Epidermal melanocyte (primary cell): ENCODE data around the gene RCOR3.
"Not testable (repeated sequence)": the region's sequence is repeated elsewhere in the genome, so short reads cannot be mapped to it uniquely, and the experiment has no call there.

Experiments used
- DNase-seq: peaks from one replicate; pipeline ENCODE4 v3.0.0; 2011; ENCODE audit warnings: low spot score; ENCODE audit not compliant: insufficient read length

Gene RCOR3

DNA sequence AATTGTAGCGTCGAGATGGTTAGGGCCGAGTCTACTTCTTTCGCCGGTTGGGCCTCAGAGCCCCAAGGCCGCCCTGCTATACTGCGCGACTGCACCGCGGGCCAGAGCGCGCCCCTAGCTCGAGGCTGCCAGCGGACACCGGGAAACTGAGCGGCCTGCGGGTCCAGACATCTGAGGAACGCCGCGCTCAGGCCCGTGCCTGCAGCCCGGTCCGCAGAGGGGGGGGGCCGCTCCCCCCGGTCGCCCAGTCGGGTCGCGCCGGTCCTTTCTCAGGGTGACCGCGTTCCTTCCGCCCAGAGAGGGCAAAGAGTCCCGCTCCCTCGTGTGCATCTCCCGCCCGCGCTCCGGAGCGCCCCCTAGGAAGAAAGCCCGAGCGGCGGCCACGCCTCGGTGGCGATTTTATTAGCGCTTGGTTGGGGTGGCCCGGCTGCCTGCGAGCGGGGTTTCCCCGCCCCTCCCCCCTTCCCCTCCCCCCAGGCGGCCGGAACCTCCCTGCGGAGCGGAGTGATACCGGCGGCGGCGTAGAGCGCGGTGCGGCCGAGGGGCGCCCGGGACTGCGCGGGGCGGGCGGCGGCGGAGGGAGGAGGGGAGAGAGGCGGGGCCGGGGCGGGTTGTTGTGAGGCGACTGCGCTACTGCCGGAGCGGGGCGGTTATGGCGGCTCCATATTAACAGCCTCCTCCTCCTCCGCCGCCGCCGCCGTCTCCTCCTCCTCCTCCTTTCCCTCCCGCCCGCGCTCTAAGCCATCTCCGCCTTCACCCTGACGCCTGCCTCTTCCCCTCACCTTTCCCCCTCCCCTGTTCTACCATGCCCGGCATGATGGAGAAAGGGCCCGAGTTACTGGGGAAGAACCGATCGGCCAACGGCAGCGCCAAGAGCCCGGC, at the start of gene RCOR3:
Gene RCOR3, plus strand, starts transcription at position 611 of the 882 bp plus-strand sequence. Its CDS starts 195 bp downstream, at position 806.
- DNase-seq = peak; percentile 68

DNA sequence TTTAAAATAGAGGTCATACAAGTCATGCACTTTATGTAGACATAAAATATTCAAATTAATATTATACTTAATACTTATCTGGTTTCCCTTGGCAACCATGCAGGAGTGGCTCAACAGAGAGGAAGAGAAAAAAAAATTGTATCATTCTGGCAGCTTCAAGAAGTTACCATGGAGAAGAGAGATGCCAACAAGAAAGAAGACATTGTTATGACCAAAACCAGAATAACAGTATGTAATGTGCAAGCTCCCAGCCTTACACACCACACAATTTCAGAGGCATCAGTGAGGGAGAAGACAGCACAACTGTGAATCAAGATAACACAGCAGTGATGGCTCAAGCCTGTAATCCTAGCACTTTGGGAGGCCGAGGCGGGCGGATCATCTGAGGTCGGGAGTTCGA, 49.1 kb upstream of the RCOR3 start:
- DNase-seq = peak; percentile 62

DNA sequence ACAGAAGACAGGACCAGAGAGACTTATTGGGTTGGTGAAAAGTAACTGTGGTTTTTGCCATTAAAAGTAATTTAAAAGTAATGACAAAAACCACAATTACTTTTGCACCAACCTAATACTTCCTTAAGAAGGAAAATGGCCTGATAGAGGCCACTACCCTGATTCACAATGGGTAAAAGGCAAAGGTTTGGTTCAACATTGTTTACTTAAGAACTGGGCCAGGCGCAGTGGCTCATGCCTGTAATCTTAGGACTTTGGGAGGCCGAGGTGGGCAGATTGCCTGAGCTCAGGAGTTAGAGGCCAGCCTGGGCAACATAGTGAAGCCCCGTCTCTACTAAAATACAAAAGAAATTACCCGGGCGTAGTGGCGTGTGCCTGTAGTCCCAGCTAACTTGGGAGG, 48.2 kb upstream of the RCOR3 start:
- no peak for DNase-seq

DNA sequence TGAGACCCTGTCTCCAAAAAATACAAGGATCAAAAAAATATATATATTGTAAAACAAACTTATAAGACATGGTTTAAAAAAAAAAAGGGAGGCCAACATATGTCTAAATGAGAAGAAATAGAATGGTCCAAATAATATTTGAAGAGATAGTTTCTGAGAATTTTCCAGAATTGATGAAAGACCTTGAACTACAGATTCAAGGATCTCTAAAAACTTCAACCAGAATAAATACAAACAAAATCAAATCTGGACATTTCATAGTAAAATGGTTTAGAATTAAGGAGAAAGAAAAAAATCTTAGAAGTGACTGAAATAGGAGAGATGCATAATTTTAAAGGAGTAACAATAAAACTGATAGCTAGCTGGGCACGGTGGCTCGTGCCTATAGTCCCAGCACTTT, 45.5 kb upstream of the RCOR3 start:
- DNase-seq = no peak

DNA sequence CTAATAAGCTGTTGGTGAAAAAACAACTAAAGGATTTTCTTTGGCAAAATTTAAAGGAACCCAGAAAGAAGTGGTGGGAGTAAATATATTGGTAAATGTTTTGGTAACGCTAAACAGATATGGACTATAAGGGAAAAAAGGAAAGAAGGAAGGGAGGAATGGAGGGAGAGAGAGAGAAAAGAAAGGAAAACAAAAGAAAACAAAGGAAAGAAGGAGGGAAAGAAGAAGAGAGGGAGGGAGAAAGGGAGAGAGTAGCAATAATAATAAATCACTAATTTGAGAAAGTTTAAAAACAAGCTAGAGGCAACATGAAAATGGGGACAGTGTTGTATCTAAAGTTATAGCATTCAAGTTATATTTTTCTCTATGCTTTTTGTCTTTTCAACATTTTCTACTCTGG, 43.6 kb upstream of the RCOR3 start:
- DNase-seq = no peak

DNA sequence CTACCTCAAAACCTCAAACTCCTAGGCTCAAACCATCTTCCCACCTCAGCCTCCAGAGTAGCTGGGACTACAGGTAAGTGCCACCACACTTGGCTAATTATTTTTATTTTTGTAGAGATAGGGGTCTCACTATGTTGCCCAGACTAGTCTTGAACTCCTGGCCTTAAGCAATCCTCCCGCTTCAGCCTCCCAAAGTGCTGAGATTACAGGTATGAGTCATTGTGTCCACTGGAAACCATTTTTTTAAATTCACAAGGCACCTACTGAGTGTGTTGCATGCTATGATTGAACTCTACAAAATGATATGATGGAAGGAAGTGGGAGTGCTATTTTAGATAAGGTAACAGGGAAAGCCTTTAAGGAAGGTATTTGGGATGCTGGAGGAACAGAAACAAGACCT, 41.8 kb upstream of the RCOR3 start:
- no peak for DNase-seq

DNA sequence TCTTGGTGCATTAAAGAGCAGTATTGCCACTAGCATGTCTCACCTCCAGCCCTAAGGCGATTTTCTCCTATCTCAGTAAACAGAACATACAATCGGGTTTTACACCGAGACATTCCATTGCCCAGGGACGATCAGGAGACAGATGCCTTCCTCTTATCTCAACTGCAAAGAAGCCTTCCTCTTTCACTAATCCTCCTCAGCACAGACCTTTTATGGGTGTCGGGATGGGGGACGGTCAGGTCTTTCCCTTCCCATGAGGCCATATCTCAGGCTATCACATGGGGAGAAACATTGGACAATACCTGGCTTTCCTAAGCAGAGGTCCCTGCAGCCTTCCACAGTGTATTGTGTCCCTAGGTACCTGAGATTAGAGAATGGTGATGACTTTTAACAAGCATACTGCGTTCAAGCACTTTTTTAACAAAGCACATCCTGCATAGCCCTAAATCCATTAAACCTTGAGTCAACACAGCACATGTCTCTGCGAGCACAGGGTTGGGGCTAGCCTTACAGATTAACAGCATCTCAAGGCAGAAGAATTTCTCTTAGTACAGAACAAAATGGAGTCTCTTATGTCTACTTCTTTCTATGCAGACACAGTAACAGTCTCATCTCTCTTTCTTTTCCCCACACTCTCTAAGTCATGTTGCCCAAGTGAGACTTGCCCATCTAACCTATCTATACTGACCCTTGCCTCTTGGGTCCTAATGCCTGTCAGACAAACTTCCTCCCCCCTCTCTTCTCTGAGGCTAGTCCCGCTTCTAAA, 36.5 kb upstream of the RCOR3 start:
- not testable (repeated sequence) for DNase-seq

DNA sequence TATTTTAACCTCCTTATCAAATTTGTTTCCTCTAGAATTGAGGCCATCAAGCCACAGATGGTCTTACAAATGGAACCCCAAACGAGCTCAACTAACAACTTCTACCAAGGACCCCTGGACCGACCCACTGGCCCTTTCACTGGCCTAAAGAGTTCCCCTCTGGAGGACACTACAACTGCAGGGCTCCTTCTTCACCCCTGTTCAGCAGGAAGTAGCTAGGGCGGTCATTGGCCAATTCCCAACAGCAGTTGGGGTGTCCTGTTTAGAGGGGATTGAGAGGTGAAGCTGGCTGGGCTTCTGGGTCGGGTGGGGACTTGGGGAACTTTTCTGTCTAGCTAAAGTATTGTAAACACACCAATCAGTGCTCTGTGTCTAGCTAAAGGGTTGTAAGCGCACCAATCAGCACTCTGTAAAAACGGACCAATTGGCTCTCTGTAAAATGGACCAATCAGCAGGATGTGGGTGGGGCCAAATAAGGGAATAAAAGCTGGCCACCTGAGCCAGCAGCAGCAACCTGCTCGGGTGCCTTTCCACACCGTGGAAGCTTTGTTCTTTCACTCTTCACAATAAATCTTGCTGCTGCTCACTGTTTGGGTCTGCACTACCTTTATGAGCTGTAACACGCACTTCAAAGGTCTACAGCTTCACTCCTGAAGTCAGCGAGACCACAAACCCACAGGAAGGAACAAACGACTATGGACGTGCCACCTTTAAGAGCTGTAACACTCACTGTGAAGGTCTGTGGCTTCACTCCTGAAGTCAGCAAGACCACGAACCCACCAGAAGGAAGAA, 30.4 kb upstream of the RCOR3 start:
- not testable (repeated sequence) for DNase-seq

DNA sequence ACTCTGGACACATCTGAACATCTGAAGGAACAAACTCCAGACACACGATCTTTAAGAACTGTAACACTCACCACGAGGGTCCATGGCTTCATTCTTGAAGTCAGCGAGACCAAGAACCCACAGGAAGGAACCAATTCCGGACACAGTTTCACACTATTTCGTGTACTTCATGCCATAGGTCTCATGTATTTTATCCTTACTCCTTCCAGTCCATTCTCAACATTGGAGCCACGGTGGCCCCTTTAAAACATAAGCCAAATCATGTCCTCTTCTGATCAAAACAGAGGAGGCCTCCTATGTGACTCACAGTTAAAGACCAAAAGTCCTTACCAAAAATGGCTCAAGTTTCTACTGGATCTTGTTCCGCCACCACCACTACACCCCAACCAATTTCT, 29.8 kb upstream of the RCOR3 start:
- no peak for DNase-seq

DNA sequence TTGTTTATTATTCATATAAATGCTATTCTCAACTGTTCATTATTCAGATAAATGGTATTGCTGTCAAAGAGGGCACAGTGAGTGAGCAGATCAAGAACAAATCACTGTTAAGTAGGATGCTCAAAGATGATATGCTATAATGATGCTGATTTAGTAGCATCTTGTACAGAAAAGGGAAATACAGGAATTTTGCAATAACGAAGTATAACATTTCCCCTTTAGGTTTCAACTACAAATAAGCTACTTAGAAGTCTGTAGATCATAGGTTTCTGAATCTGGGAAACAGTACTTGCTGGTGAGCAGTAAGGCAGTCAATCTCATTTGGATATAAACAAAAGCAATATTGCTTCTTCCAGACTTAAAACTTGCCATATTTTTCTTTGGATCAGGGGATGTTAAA, 27.3 kb upstream of the RCOR3 start:
- DNase-seq = no peak

DNA sequence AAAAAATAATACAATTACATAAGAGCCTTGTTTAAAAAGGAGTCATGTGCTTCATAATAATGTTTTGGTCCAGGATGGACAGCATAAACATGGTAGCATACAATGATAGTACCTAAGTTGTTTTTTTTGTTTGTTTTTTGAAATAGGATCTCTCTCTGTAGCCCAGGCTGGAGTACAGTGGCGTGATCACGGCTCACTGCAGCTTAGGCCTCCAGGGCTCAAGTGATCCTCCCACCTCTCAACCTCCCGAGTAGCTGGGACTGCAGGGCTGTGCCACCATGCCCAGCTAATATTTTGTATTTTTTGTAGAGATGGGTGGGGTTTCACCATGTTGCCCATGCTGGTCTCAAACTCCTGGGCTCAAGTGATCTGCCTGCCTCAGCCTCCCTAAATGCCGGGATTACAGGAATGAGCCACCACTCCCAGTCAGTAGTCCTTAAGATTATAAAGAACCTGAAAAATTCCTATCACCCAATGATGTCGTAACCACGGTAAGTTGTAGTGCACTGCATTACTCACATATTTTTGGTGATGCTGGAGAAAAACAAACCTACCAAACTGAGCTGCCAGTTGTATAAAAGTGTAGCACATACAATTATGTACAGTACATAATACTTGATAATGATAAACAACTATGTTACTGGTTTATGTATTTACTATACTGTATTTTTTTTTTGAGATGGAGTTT, 22.4 kb upstream of the RCOR3 start:
- DNase-seq = no peak

DNA sequence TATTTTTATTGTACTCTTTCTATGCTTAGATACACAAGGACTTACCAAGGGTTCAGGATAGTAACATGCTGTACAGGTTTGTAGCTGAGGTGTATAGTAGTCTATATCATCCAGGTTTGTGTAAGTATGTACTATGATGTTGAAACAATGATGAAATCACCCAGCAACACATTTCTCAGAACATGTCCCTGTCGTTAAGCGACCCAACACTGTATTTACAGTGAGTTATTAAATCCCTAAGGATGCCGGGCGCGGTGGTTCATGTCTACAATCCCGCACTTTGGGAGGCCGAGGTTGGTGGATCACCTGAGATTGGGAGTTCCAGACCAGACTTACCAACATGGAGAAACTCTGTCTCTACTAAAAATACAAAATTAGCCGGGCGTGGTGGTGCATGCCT, 21.6 kb upstream of the RCOR3 start:
- no peak for DNase-seq

DNA sequence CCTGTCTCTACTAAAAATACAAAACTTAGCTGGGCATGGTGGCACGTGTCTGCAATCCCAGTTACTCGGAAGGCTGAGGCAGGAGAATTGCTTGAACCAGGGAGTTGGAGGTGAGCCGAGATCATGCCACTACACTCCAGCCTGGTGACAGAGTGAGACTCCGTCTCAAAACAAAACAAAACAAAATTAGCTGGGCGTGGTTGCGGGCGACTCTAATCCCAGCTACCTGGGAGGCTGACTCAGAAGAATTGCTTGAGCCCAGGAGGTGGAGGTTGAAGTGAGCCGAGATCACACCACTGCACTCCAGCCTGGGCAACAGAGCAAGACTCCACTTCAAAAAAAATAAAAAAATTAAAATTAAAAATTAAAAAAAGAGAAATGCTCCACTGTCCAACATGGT, 18.6 kb upstream of the RCOR3 start:
- not testable (repeated sequence) for DNase-seq

DNA sequence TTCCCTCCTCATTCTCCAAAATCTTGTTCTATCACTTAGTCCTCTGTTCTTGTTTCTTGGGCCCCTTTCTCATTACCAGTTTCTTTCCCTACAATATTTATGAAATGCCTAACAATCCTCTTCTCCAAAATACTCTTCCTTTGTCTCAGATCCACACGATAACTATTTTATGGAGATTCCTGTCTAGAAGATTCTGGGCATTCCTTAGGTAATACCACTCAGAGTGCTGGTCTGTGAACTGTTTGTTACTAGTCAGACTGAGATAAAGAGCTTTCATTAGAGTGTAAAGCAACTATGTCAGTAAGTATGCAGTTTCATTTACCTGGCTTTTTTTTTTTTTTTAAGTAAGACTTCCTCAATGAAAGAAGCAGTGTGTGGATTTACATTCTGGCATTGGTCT, 18.1 kb upstream of the RCOR3 start:
- DNase-seq = no peak

DNA sequence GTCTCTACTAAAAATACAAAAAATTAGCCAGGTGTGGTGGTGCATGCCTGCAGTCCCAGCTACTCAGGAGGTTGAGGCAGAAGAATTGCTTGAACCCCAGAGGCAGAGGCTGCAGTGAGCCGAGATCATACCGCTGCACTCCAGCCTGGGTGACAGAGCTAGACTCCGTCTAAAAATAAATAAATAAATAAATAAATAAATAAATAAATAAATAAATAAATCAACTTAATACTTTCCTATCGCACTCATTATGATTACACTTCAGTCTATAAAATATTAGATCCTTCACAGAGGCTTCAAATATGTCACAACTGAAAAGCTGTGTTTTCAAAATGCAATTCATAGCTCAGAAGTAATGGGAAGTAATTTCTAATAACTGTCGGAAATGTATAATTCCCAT, 15.5 kb upstream of the RCOR3 start:
- DNase-seq = not testable (repeated sequence)

DNA sequence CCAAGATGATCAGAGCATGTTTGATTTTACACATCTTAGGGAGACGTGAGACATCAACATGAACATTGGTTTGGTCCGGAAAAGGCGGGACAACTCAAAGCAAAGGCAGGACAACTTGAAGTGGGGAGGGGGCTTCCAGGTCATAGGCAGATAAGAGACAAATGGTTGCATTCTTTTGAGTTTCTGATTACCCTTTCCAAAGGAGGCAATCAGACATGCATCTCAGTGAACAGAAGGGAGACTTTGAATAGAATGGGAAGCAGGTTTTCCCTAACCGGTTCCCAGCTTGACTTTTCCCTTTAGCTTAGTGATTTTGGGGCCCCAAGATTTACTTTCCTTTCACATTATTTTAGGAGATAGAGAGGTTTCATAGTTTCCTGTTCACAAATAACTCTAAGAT, 12.6 kb upstream of the RCOR3 start:
- DNase-seq = not testable (repeated sequence)

DNA sequence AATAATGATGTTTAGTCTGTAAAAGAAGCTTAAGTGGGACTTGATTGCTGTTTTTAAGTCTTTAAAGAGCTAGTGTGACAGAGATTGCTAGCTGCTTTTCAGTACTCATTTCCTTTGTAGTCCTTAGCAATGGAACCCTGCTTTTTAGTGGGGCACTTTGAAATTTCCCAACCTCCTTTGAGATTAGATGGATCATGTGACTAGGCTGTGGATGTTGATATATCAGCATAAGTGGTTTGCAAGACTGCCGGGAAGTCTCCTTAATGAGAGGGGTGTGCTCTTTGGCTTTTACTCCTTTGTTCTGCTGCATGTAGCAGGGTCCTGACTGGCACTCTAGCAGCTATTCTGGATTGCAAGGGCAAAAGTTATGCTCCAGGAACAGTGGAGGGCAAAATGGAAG, 11.2 kb upstream of the RCOR3 start:
- no peak for DNase-seq

DNA sequence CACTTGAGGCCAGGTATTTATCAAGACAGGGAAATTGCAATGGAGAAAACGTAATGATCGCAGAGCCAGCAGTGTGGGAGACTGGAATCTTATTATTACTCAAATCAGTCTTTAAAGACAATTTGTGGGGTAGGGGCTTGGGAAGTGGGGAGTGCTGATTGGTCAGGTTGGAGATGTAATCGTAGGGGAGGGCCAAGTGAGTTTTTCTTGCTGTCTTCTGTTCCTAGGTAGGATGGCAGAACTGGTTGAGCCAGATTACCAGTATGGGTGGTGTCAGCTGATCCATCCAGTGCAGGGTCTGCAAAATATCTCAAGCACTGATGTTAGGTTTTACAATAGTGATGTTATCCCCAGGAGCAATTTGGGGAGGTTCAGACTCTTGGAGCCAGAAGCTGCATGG, 9.6 kb upstream of the RCOR3 start:
- DNase-seq = not testable (repeated sequence)

DNA sequence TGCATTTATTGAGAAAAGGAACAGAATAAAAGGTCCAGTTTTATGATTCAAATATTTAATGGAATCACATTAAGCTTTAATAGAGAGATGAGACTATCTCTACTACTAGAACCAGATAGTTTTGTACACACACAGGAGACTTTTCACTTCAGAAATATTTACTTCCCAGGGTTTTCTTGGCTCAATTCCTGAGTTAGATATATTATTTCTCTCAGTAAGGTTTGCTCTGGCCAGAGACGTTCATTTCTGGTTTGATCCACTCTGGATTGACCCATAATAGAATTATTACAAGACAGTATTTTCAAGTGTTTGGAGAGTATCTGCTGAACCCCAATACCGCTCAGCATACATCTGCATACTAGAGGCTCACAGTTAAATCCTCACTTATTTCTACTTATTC, 1.3 kb upstream of the RCOR3 start:
- no peak for DNase-seq

DNA sequence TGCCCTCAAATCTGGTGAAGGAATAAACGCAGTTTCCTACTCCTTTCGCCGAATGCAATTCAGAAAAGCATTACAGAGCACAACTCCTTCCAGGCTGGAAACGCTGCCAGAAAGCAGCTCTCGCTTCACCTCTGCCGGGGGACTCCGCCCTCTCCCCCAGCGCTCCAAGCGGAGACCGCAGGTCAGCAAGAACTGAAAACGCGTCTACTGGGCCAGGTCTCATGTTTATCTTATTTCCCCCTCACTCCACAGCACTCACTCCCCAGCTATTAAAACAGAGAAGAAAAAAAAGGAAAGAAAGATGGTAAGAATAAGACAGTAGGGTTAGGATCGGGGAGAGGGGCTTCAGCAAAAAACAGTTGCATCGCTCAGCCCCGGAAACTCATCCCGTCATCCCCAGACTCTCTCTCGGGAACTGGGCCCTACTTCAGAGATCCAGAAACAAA, 833 bp upstream of the RCOR3 start:
- peak; percentile 56 for DNase-seq

DNA sequence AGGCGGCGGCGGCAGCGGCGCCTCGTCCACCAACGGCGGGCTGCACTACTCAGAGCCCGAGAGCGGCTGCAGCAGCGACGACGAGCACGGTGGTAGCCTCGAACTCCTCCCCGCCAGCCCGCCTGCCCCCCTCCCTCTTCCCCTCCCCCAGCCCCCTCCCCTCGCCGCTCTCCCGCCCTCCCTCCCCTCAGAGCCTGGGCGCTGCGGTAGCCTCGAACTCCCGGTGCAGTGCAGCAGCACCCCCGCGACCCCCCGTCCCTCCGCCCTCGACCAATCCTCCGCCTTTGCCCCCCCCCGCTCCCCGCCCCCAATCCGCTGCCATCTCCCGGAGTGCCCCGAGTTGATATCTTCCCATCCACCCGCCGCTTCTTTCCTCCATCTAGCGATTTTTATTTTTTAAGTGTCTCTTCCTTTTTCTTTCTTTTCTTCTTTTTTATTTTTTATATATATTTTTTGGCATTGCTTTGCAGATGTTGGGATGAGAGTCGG, 516 bp downstream of the RCOR3 start:
- DNase-seq = no peak
